GM12891 (cell line): ENCODE results near the gene HOXC9.

Experiments used
- POLR2A ChIP-seq: IDR thresholded peaks from 2 replicates; pipeline ENCODE4 v1.6.1; 2011; ENCODE audit warnings: low read depth, low read length, control low read depth
- POLR2AphosphoS5 ChIP-seq: IDR thresholded peaks from 2 replicates; pipeline ENCODE4 v1.6.1; 2011; ENCODE audit warnings: low read depth, low read length, control low read depth
- POU2F2 ChIP-seq: IDR thresholded peaks from 2 replicates; pipeline ENCODE4 v1.6.1; 2011; ENCODE audit warnings: low read depth, mild to moderate bottlenecking, control low read depth, low read length, moderate library complexity
- SPI1 ChIP-seq: IDR thresholded peaks from 2 replicates; pipeline ENCODE4 v1.6.1; 2011; ENCODE audit warnings: low read depth, low read length, control low read depth
- TAF1 ChIP-seq: IDR thresholded peaks from 2 replicates; pipeline ENCODE4 v1.6.1; 2011; ENCODE audit warnings: low read depth, low read length, control low read depth

- TF ChIP-seq POLR2AphosphoS5 (no peak), POLR2A (no peak), TAF1 (no peak), POU2F2 (no peak), SPI1 (no peak)
Measured at GRCh38 chr12:54048406-54049093, 48.6 kb downstream of the HOXC9 start.
